MM.1S (cell line): ENCODE results near the gene GALNTL6.

Experiments used
- DNase-seq: peaks from one replicate; pipeline ENCODE4 v3.0.0-alpha.2; 2015
- H2AFZ ChIP-seq: fragments of 300-600 bp; sonication (generic); 2 replicates; pipeline ENCODE4 v1.6.0; 2016; ENCODE audit warnings: antibody characterized with exemption, low read length
- H3F3A ChIP-seq: fragments of 300-600 bp; sonication (generic); 2 replicates; pipeline ENCODE4 v1.6.1; 2016; ENCODE audit warnings: mild to moderate bottlenecking, antibody characterized with exemption, low read length, moderate library complexity, mixed read lengths; ENCODE audit not compliant: insufficient read depth
- H3K27ac ChIP-seq: fragments of 300-600 bp; sonication (generic); 2 replicates; pipeline ENCODE4 v1.5.1; 2016; ENCODE audit warnings: mild to moderate bottlenecking, low read length
- H3K27me3 ChIP-seq: fragments of 300-600 bp; sonication (generic); replicated peaks from 2 replicates; pipeline ENCODE4 v1.6.0; 2016; ENCODE audit warnings: low read length; ENCODE audit not compliant: insufficient read depth
- H3K36me3 ChIP-seq: fragments of 300-600 bp; sonication (generic); replicated peaks from 2 replicates; pipeline ENCODE4 v1.6.1; 2016; ENCODE audit warnings: mild to moderate bottlenecking, low read length, mixed read lengths; ENCODE audit not compliant: insufficient read depth
- H3K4me1 ChIP-seq: fragments of 300-600 bp; sonication (generic); 2 replicates; pipeline ENCODE4 v1.6.1; 2016; ENCODE audit warnings: low read length, mixed read lengths
- H3K4me2 ChIP-seq: fragments of 300-600 bp; sonication (generic); 2 replicates; pipeline ENCODE4 v1.6.0; 2016; ENCODE audit warnings: low read depth, low read length
- H3K4me3 ChIP-seq: fragments of 300-600 bp; sonication (generic); 2 replicates; pipeline ENCODE4 v1.5.1; 2016; ENCODE audit warnings: low read length, mixed read lengths
- H3K79me2 ChIP-seq: fragments of 300-600 bp; sonication (generic); 2 replicates; pipeline ENCODE4 v1.6.1; 2016; ENCODE audit warnings: mixed run types, low read length, mixed read lengths
- H3K9ac ChIP-seq: fragments of 300-600 bp; sonication (generic); 2 replicates; pipeline ENCODE4 v1.6.1; 2016; ENCODE audit warnings: low read length, mixed read lengths
- H3K9me2 ChIP-seq: fragments of 300-600 bp; sonication (generic); replicated peaks from 2 replicates; pipeline ENCODE4 v1.6.1; 2016; ENCODE audit warnings: mild to moderate bottlenecking, low read length, mixed read lengths; ENCODE audit not compliant: insufficient read depth
- H3K9me3 ChIP-seq: fragments of 300-600 bp; sonication (generic); replicated peaks from 2 replicates; pipeline ENCODE4 v1.6.1; 2016; ENCODE audit warnings: mild to moderate bottlenecking, low read length, mixed read lengths; ENCODE audit not compliant: insufficient read depth
- H4K20me1 ChIP-seq: fragments of 300-600 bp; sonication (generic); 2 replicates; pipeline ENCODE4 v1.6.1; 2016; ENCODE audit warnings: mild to moderate bottlenecking, low read length, moderate library complexity, mixed read lengths; ENCODE audit not compliant: insufficient read depth
- EZH2 ChIP-seq: fragments of 300-600 bp; sonication (generic); optimal IDR thresholded peaks from 2 replicates; pipeline ENCODE3; 2017; ENCODE audit warnings: low read depth, mild to moderate bottlenecking, antibody characterized with exemption, low read length, mixed read lengths
- EZH2phosphoT487 ChIP-seq: fragments of 300-600 bp; sonication (generic); IDR thresholded peaks from 2 replicates; pipeline ENCODE4 v1.6.1; 2018; ENCODE audit warnings: antibody characterized with exemption, low read length
- TF ChIP-seq, protein P1 (sequence below): fragments of 300-600 bp; sonication (generic); IDR thresholded peaks from 2 replicates; pipeline ENCODE4 v1.5.1; 2016; ENCODE audit warnings: antibody characterized with exemption, low read length, mixed read lengths

GALNTL6 gene

GRCh38 chr4:171851295-171851694, 38.1 kb downstream of the GALNTL6 start:
- no peak overlapping the region for H3K4me2 ChIP-seq
- H3K4me1 ChIP-seq, result no peaks in the 10 kb centered on the region
- H3K9me2 ChIP-seq, result no peaks in the 10 kb centered on the region
- no peaks in the 10 kb centered on the region for H3K79me2 ChIP-seq
- H4K20me1 ChIP-seq, result no peaks in the 10 kb centered on the region
- no peak overlapping the region for H3K27ac ChIP-seq
- no peaks in the 10 kb centered on the region for H3K27me3 ChIP-seq
- H3F3A ChIP-seq, result no peaks in the 10 kb centered on the region
- DNase-seq, result no peak
- no peak overlapping the region for H2AFZ ChIP-seq
- H3K36me3 ChIP-seq, result no peaks in the 10 kb centered on the region
- TF ChIP-seq, protein P1, sequence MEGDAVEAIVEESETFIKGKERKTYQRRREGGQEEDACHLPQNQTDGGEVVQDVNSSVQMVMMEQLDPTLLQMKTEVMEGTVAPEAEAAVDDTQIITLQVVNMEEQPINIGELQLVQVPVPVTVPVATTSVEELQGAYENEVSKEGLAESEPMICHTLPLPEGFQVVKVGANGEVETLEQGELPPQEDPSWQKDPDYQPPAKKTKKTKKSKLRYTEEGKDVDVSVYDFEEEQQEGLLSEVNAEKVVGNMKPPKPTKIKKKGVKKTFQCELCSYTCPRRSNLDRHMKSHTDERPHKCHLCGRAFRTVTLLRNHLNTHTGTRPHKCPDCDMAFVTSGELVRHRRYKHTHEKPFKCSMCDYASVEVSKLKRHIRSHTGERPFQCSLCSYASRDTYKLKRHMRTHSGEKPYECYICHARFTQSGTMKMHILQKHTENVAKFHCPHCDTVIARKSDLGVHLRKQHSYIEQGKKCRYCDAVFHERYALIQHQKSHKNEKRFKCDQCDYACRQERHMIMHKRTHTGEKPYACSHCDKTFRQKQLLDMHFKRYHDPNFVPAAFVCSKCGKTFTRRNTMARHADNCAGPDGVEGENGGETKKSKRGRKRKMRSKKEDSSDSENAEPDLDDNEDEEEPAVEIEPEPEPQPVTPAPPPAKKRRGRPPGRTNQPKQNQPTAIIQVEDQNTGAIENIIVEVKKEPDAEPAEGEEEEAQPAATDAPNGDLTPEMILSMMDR, result no peak
- no peak for TF ChIP-seq EZH2
- no peaks in the 10 kb centered on the region for H3K9me3 ChIP-seq
- H3K4me3 ChIP-seq, result no peak overlapping the region
- no peak overlapping the region for H3K9ac ChIP-seq

DNA sequence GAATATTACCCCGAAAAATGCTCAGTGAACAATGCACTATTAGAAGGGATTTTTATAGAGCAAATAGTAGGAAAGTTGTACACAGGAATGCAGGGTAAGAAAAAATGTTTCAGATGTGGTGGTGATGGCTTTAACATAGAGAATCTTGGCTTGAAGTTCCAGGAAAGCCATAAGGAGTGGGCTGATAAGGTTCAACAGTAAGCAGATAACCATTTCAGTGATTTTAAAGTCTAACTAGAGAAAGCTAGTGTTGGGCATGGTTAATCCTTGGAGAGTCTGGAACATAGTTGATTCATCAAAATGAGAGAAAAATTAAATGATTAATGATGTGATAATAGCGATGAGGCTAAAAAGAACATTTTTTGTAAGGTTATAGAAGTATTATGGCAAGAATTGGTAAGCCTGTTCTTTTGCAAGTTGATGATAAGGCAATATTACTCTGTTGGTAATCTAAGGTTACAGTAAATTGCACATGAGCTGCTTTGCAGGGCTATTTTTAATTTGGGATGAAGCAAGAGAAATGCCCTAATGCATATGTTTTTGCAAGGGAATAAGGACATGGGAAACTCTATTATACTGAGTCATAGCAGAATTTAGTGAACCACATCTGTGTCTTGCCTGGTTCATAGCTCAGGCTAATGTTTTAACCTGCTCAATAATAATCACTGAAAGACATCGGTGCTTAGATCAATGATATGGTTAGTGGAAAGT, 44.3 kb downstream of the GALNTL6 start:
- H3F3A ChIP-seq, result no peaks in the 10 kb centered on the region
- H4K20me1 ChIP-seq, result no peaks in the 10 kb centered on the region
- no peak for TF ChIP-seq EZH2
- no peak for TF ChIP-seq EZH2phosphoT487
- TF ChIP-seq, protein P1, result no peak

GRCh38 chr4:171875291-171875690, 62.1 kb downstream of the GALNTL6 start:
- no peaks in the 10 kb centered on the region for H4K20me1 ChIP-seq
- H3K27ac ChIP-seq, result no peak overlapping the region
- H3K9ac ChIP-seq, result no peak overlapping the region
- H3K4me2 ChIP-seq, result no peak overlapping the region
- no peaks in the 10 kb centered on the region for H3K4me1 ChIP-seq
- no peak overlapping the region for H3K4me3 ChIP-seq
- H3K79me2 ChIP-seq, result no peaks in the 10 kb centered on the region
- no peak overlapping the region for H2AFZ ChIP-seq
- no peaks in the 10 kb centered on the region for H3K9me3 ChIP-seq
- no peaks in the 10 kb centered on the region for H3F3A ChIP-seq
- no peaks in the 10 kb centered on the region; the same call in 1 of the 2 replicates for H3K36me3 ChIP-seq
- no peaks in the 10 kb centered on the region for H3K27me3 ChIP-seq
- no peaks in the 10 kb centered on the region for H3K9me2 ChIP-seq
- no peak for DNase-seq
- TF ChIP-seq, protein P1, result no peak
- TF ChIP-seq EZH2 (no peak), EZH2phosphoT487 (no peak)

More for the DNA sequence above, 44.3 kb downstream of the GALNTL6 start:
- DNase-seq, result no peak
- Histone ChIP-seq H2AFZ (no peak overlapping the region), H3K36me3 (no peaks in the 10 kb centered on the region), H3K79me2 (no peaks in the 10 kb centered on the region), H3K27ac (no peak overlapping the region), H3K9ac (no peak overlapping the region), H3K9me3 (no peaks in the 10 kb centered on the region), H3K27me3 (no peaks in the 10 kb centered on the region), H3K4me3 (no peak overlapping the region), H3K9me2 (no peaks in the 10 kb centered on the region), H3K4me1 (no peaks in the 10 kb centered on the region), H3K4me2 (no peak overlapping the region)
